BLaER1 treated with 17β-estradiol and CSF1 and Interleukin-3, amounts not matched to agents 10 nM and 100 nM (cell line): ENCODE results near the gene LMO1.

ENCODE experiments used
- H3K27ac ChIP-seq, 11 experiments: shearing (Covaris generic); formaldehyde crosslinking; 2 replicates each; pipeline ENCODE4 v1.8.1; 2022
- H3K27me3 ChIP-seq, 11 experiments: shearing (Covaris generic); formaldehyde crosslinking; 2 replicates each; pipeline ENCODE4 v1.8.1; 2022
- H3K36me3 ChIP-seq, 11 experiments: shearing (Covaris generic); formaldehyde crosslinking; 2 replicates each; pipeline ENCODE4 v1.8.1; 2022
- H3K4me1 ChIP-seq, 10 experiments: shearing (Covaris generic); formaldehyde crosslinking; 2 replicates each; pipeline ENCODE4 v1.8.1; 2022
- H3K4me2 ChIP-seq, 11 experiments: shearing (Covaris generic); formaldehyde crosslinking; 2 replicates each; pipeline ENCODE4 v1.8.1; 2022
- H3K4me3 ChIP-seq, 10 experiments: shearing (Covaris generic); formaldehyde crosslinking; 2 replicates each; pipeline ENCODE4 v1.8.1; 2022
- H3K9ac ChIP-seq, 11 experiments: shearing (Covaris generic); formaldehyde crosslinking; 2 replicates each; pipeline ENCODE4 v1.8.1; 2022
- H3K9me3 ChIP-seq, 11 experiments: shearing (Covaris generic); formaldehyde crosslinking; replicated peaks in 1 of 11; 2 replicates each; pipeline ENCODE4 v1.8.1; 2022
- H4K20me1 ChIP-seq, 11 experiments: shearing (Covaris generic); formaldehyde crosslinking; 2 replicates each; pipeline ENCODE4 v1.8.1; 2022
- Cebpa-rat ChIP-seq, 11 experiments: shearing (Covaris generic); IDR thresholded peaks; 2 replicates each; pipeline ENCODE4 v1.8.1; 2022

Gene LMO1

GRCh38 chr11:8235925-8236324 lies 27.8 kb downstream of the LMO1 start:
- Histone ChIP-seq H3K4me2 (no peak overlapping the region), H3K4me1 (peaks cover 0 to 10% (median 0%) of the 10 kb centered on the region in 10 experiments; a peak in 3 of 20 replicates), H3K27ac (no peak overlapping the region), H3K9me3 (no peaks in the 10 kb centered on the region), H3K9ac (no peak overlapping the region), H3K4me3 (no peak overlapping the region), H3K36me3 (no peaks in the 10 kb centered on the region), H4K20me1 (peaks cover 0 to 4% (median 0%) of the 10 kb centered on the region in 11 experiments; a peak in 2 of 22 replicates), H3K27me3 (no peaks in the 10 kb centered on the region)
- no peak for TF ChIP-seq Cebpa-rat (IDR thresholded peaks at IDR 0.05)

GRCh38 chr11:8234910-8235309 lies 28.8 kb downstream of the LMO1 start:
- H3K27ac ChIP-seq = no peak overlapping the region
- H3K27me3 ChIP-seq = no peaks in the 10 kb centered on the region
- peaks cover 0 to 4% (median 0%) of the 10 kb centered on the region in 11 experiments; a peak in 2 of 22 replicates for H4K20me1 ChIP-seq
- H3K4me1 ChIP-seq = peaks cover 0 to 7% (median 0%) of the 10 kb centered on the region in 10 experiments; a peak in 3 of 20 replicates
- H3K4me2 ChIP-seq = no peak overlapping the region; a peak in 1 of 22 replicates
- H3K36me3 ChIP-seq = no peaks in the 10 kb centered on the region
- no peak for TF ChIP-seq Cebpa-rat (IDR thresholded peaks at IDR 0.05)
- no peak overlapping the region for H3K9ac ChIP-seq
- H3K9me3 ChIP-seq = no peaks in the 10 kb centered on the region
- H3K4me3 ChIP-seq = no peak overlapping the region

GRCh38 chr11:8234425-8234821 lies 29.3 kb downstream of the LMO1 start:
- Histone ChIP-seq H3K9ac (no peak overlapping the region), H3K27ac (no peak overlapping the region), H3K27me3 (no peaks in the 10 kb centered on the region), H3K4me1 (peaks cover 0 to 6% (median 0%) of the 10 kb centered on the region in 10 experiments; a peak in 3 of 20 replicates), H3K4me2 (no peak overlapping the region), H3K9me3 (no peaks in the 10 kb centered on the region), H4K20me1 (peaks cover 0 to 4% (median 0%) of the 10 kb centered on the region in 11 experiments; a peak in 2 of 22 replicates), H3K36me3 (no peaks in the 10 kb centered on the region), H3K4me3 (no peak overlapping the region)
- no peak for TF ChIP-seq Cebpa-rat (IDR thresholded peaks at IDR 0.05)

- Histone ChIP-seq H3K9me3 (no peaks in the 10 kb centered on the region), H4K20me1 (peaks cover 0 to 6% (median 0%) of the 10 kb centered on the region in 11 experiments; a peak in 2 of 22 replicates), H3K4me2 (no peak overlapping the region), H3K36me3 (no peaks in the 10 kb centered on the region), H3K4me1 (peaks cover 0 to 6% (median 0%) of the 10 kb centered on the region in 10 experiments; a peak in 3 of 20 replicates), H3K9ac (no peak overlapping the region), H3K4me3 (no peak overlapping the region), H3K27me3 (no peaks in the 10 kb centered on the region), H3K27ac (no peak overlapping the region)
- TF ChIP-seq Cebpa-rat (IDR thresholded peaks at IDR 0.05) = no peak
Measured at GRCh38 chr11:8233691-8234424, 29.8 kb downstream of the LMO1 start.

- H3K27me3 ChIP-seq = no peaks in the 10 kb centered on the region
Measured at GRCh38 chr11:8232849-8233606, 30.6 kb downstream of the LMO1 start.

GRCh38 chr11:8232414-8232813 lies 31.3 kb downstream of the LMO1 start:
- H4K20me1 ChIP-seq = peaks cover 0 to 15% (median 0%) of the 10 kb centered on the region in 11 experiments; a peak in 3 of 22 replicates
- H3K4me3 ChIP-seq = no peak overlapping the region
- no peak for TF ChIP-seq Cebpa-rat (IDR thresholded peaks at IDR 0.05)
- no peaks in the 10 kb centered on the region for H3K9me3 ChIP-seq
- H3K27me3 ChIP-seq = no peaks in the 10 kb centered on the region
- no peak overlapping the region for H3K27ac ChIP-seq
- no peak overlapping the region for H3K4me2 ChIP-seq
- H3K9ac ChIP-seq = no peak overlapping the region
- peaks cover 0 to 6% (median 0%) of the 10 kb centered on the region in 10 experiments; a peak in 3 of 20 replicates for H3K4me1 ChIP-seq
- no peaks in the 10 kb centered on the region for H3K36me3 ChIP-seq

More at GRCh38 chr11:8232849-8233606, 30.6 kb downstream of the LMO1 start:
- TF ChIP-seq Cebpa-rat (IDR thresholded peaks at IDR 0.05) = no peak
- no peak overlapping the region for H3K4me3 ChIP-seq
- peaks cover 0 to 14% (median 0%) of the 10 kb centered on the region in 11 experiments; a peak in 3 of 22 replicates for H4K20me1 ChIP-seq
- H3K27ac ChIP-seq = no peak overlapping the region
- no peaks in the 10 kb centered on the region for H3K36me3 ChIP-seq
- no peak overlapping the region for H3K4me2 ChIP-seq
- H3K9ac ChIP-seq = no peak overlapping the region
- H3K9me3 ChIP-seq = no peaks in the 10 kb centered on the region
- peaks cover 0 to 6% (median 0%) of the 10 kb centered on the region in 10 experiments; a peak in 3 of 20 replicates for H3K4me1 ChIP-seq

GRCh38 chr11:8231979-8232378 lies 31.7 kb downstream of the LMO1 start:
- no peak overlapping the region for H3K27ac ChIP-seq
- no peak for TF ChIP-seq Cebpa-rat (IDR thresholded peaks at IDR 0.05)
- H3K9me3 ChIP-seq = no peaks in the 10 kb centered on the region
- H3K36me3 ChIP-seq = no peaks in the 10 kb centered on the region
- no peak overlapping the region for H3K4me2 ChIP-seq
- peaks cover 0 to 6% (median 0%) of the 10 kb centered on the region in 10 experiments; a peak in 3 of 20 replicates for H3K4me1 ChIP-seq
- H3K4me3 ChIP-seq = no peak overlapping the region
- H3K9ac ChIP-seq = no peak overlapping the region
- no peaks in the 10 kb centered on the region for H3K27me3 ChIP-seq
- H4K20me1 ChIP-seq = peaks cover 0 to 15% (median 0%) of the 10 kb centered on the region in 11 experiments; a peak in 3 of 22 replicates

GRCh38 chr11:8230921-8231847 lies 32.5 kb downstream of the LMO1 start:
- H3K4me1 ChIP-seq = peaks cover 0 to 6% (median 0%) of the 10 kb centered on the region in 10 experiments; a peak in 3 of 20 replicates
- H3K36me3 ChIP-seq = no peaks in the 10 kb centered on the region
- no peak overlapping the region for H3K9ac ChIP-seq
- no peaks in the 10 kb centered on the region for H3K27me3 ChIP-seq
- H3K4me2 ChIP-seq = no peak overlapping the region
- H3K9me3 ChIP-seq = no peaks in the 10 kb centered on the region
- H3K27ac ChIP-seq = no peak overlapping the region
- H4K20me1 ChIP-seq = peaks cover 0 to 15% (median 0%) of the 10 kb centered on the region in 11 experiments; a peak in 3 of 22 replicates
- no peak overlapping the region for H3K4me3 ChIP-seq
- no peak for TF ChIP-seq Cebpa-rat (IDR thresholded peaks at IDR 0.05)
